Astrocyte of the spinal cord (primary cell): ENCODE results near the gene TIPIN.
"Not testable (repeated sequence)": the region's sequence is repeated elsewhere in the genome, so short reads cannot be mapped to it uniquely, and the experiment has no call there.

ENCODE experiments used
- DNase-seq: peaks from one replicate; pipeline ENCODE4 v3.0.0; 2011; ENCODE audit warnings: low read depth, low spot score
- H3K4me3 ChIP-seq: 2 replicates; pipeline ENCODE4 v1.5.1; 2011; ENCODE audit warnings: low read depth, mild to moderate bottlenecking, low read length, moderate library complexity
- CTCF ChIP-seq: IDR thresholded peaks from 2 replicates; pipeline ENCODE4 v1.5.1; 2012; ENCODE audit warnings: low read depth, mild to moderate bottlenecking, low read length, inconsistent platforms
- in situ Hi-C: cut with HindIII; loops from 2 replicates; pipeline ENCODE4 v1.10.0; 2017; ENCODE audit warnings: low sequenced_read_pairs

Gene TIPIN

GRCh38 chr15:66362776-66363175, 6.3 kb upstream of the TIPIN start:
- DNase-seq = no peak
- H3K4me3 ChIP-seq = no peak overlapping the region
- in situ Hi-C loops = no loop called here
- TF ChIP-seq CTCF = no peak

- H3K4me3 ChIP-seq, in situ Hi-C loops, DNase-seq: not testable (repeated sequence)
Measured at GRCh38 chr15:66361745-66362460, 5.4 kb upstream of the TIPIN start.

GRCh38 chr15:66359740-66360139, 3.3 kb upstream of the TIPIN start:
- no peak for DNase-seq
- in situ Hi-C loops = no loop called here
- no peak for TF ChIP-seq CTCF
- no peak overlapping the region for H3K4me3 ChIP-seq

- H3K4me3 ChIP-seq = peak overlapping the region; percentile 88
- DNase-seq = no peak
- in situ Hi-C loops = no loop called here
- no peak for TF ChIP-seq CTCF
Measured at GRCh38 chr15:66356077-66356358, 467 bp downstream of the TIPIN start.

GRCh38 chr15:66348530-66348929, 8.0 kb downstream of the TIPIN start:
- DNase-seq, in situ Hi-C loops: not testable (repeated sequence)

GRCh38 chr15:66328771-66329170, 27.7 kb downstream of the TIPIN start:
- H3K4me3 ChIP-seq = no peak overlapping the region
- no peak for TF ChIP-seq CTCF
- in situ Hi-C loops = no loop called here
- no peak for DNase-seq

More at GRCh38 chr15:66348530-66348929, 8.0 kb downstream of the TIPIN start:
- not testable (repeated sequence) for H3K4me3 ChIP-seq

GRCh38 chr15:66327736-66328135, 28.7 kb downstream of the TIPIN start:
- DNase-seq = no peak
- in situ Hi-C loops = no loop called here
- no peak for TF ChIP-seq CTCF
- no peak overlapping the region for H3K4me3 ChIP-seq

- H3K4me3 ChIP-seq = no peak overlapping the region
- in situ Hi-C loops = no loop called here
- TF ChIP-seq CTCF = no peak
- DNase-seq = no peak
Measured at GRCh38 chr15:66326051-66326450, 30.4 kb downstream of the TIPIN start.
